HepG2 (cell line): ENCODE measurements around the gene IKZF3. TPM values are rescaled to one million over a fixed set of nuclear protein-coding genes. Genes with fewer than 3 reads are reported as not detected.
A peak's percentile ranks its signal among the peaks of the same experiment; 100 is the strongest.

Experiments
- CC2D1A ChIP-seq: sonication (generic); formaldehyde crosslinking; IDR thresholded peaks from 2 replicates; pipeline ENCODE4 v1.8.1; 2023; ENCODE audit warnings: mild to moderate bottlenecking, missing genetic modification reagents
- CENPX ChIP-seq: sonication (generic); formaldehyde crosslinking; IDR thresholded peaks from 2 replicates; pipeline ENCODE4 v1.9.0; 2021; ENCODE audit warnings: mild to moderate bottlenecking, missing genetic modification reagents, moderate library complexity
- DNMT3B ChIP-seq: conservative IDR thresholded peaks from 2 replicates; pipeline ENCODE4 v1.6.1; 2016; ENCODE audit warnings: missing biosample characterization, control low read depth
- HOMEZ ChIP-seq: IDR thresholded peaks from 2 replicates; pipeline ENCODE4 v1.6.1; 2016; ENCODE audit warnings: low read depth
- ISL2 ChIP-seq: sonication (generic); formaldehyde crosslinking; IDR thresholded peaks from 2 replicates; pipeline ENCODE4 v1.5.0; 2020; ENCODE audit warnings: missing genetic modification reagents
- MEIS1 ChIP-seq: sonication (generic); formaldehyde crosslinking; IDR thresholded peaks from 2 replicates; pipeline ENCODE4 v1.9.0; 2021; ENCODE audit warnings: mild to moderate bottlenecking, missing genetic modification reagents, moderate library complexity, borderline replicate concordance
- NONO ChIP-seq, 2 experiments: fragments of 450-650 bp in 1 of 2; sonication (generic) in 1 of 2; formaldehyde crosslinking in 1 of 2; IDR thresholded peaks in 1 of 2; conservative IDR thresholded peaks in 1 of 2; 2 replicates each; pipeline versions ENCODE4 v1.6.1 to v1.8.0; 2017 to 2022; ENCODE audit warnings: mild to moderate bottlenecking in 1 of 2, missing genetic modification reagents in 1 of 2, moderate library complexity in 1 of 2
- PLSCR1 ChIP-seq: sonication (generic); formaldehyde crosslinking; IDR thresholded peaks from 2 replicates; pipeline ENCODE4 v1.5.0; 2020; ENCODE audit warnings: missing genetic modification reagents, mild to moderate bottlenecking, borderline replicate concordance
- RFX1 ChIP-seq: fragments of 450-650 bp; IDR thresholded peaks from 2 replicates; pipeline ENCODE4 v1.6.1; 2017
- SKI ChIP-seq: fragments of 450-650 bp; IDR thresholded peaks from one replicate; pipeline ENCODE4 v1.6.1; 2018; ENCODE audit warnings: mild to moderate bottlenecking; ENCODE audit not compliant: partially characterized antibody
- SMAD3 ChIP-seq: sonication (generic); formaldehyde crosslinking; IDR thresholded peaks from 2 replicates; pipeline ENCODE4 v1.4.0; 2020; ENCODE audit warnings: missing genetic modification reagents
- SNAPC2 ChIP-seq: sonication (generic); formaldehyde crosslinking; IDR thresholded peaks from 2 replicates; pipeline ENCODE4 v1.8.1; 2022; ENCODE audit warnings: mild to moderate bottlenecking, missing genetic modification reagents
- TCF7L2 ChIP-seq: IDR thresholded peaks from 2 replicates; pipeline ENCODE4 v1.6.1; 2011; ENCODE audit warnings: mild to moderate bottlenecking, low read depth, low read length, moderate library complexity
- TMF1 ChIP-seq: sonication (generic); formaldehyde crosslinking; IDR thresholded peaks from 2 replicates; pipeline ENCODE4 v1.8.1; 2022; ENCODE audit warnings: low read depth, missing genetic modification reagents
- ZBTB14 ChIP-seq: sonication (generic); formaldehyde crosslinking; IDR thresholded peaks from 2 replicates; pipeline ENCODE4 v1.4.0; 2020; ENCODE audit warnings: missing genetic modification reagents
- ZBTB7B ChIP-seq: sonication (generic); formaldehyde crosslinking; IDR thresholded peaks from 2 replicates; pipeline ENCODE4 v1.4.0; 2020; ENCODE audit warnings: missing genetic modification reagents
- ZNF609 ChIP-seq: sonication (generic); formaldehyde crosslinking; IDR thresholded peaks from 2 replicates; pipeline ENCODE4 v1.4.0; 2020; ENCODE audit warnings: mild to moderate bottlenecking, missing genetic modification reagents, borderline replicate concordance
- ZNF616 ChIP-seq: sonication (generic); formaldehyde crosslinking; IDR thresholded peaks from 2 replicates; pipeline ENCODE4 v1.5.0; 2020; ENCODE audit warnings: low read depth, mild to moderate bottlenecking, missing genetic modification reagents
- ZSCAN5A ChIP-seq: sonication (generic); formaldehyde crosslinking; IDR thresholded peaks from 2 replicates; pipeline ENCODE4 v1.8.0; 2022; ENCODE audit warnings: mild to moderate bottlenecking, missing genetic modification reagents, borderline replicate concordance
- polyA plus RNA-seq, 8 experiments: library from polyadenylated mRNA; depleted of rRNA in 3 of 8; stranded (reverse) in 7 of 8; unstranded in 1 of 8; fragments of >200 nt; fragmentation: Illumina TruSeq in 4 of 8; extraction: Trizol in 4 of 8; gene quantifications; 2 replicates each; pipeline versions ENCODE4 v1.2.1 to v1.2.3, GENCODE V29; 2011 to 2016; ENCODE audit warnings: low read depth in 4 of 8, missing spikeins in 1 of 8, mixed read lengths in 1 of 8; ENCODE audit not compliant: insufficient read depth in 1 of 8
- total RNA-seq, 5 experiments: library from RNA; depleted of rRNA; stranded (reverse); fragments of >200 nt; fragmentation: Illumina TruSeq; extraction: Trizol; gene quantifications; 2 replicates each; pipeline ENCODE4 v1.2.3, GENCODE V29; 2016; ENCODE audit warnings: low read depth in 1 of 5

Gene IKZF3
- total and polyA plus RNA-seq, 2 of the 13 experiments (the other 11 are each of a cell fraction or from before 2014, with no cell fraction given): not detected

GRCh38 chr17:39737760-39738567, 126.1 kb downstream of the IKZF3 start, which contains the start of gene GRB7 (continued):
- TF ChIP-seq CENPX: no peak
- TF ChIP-seq TCF7L2: no peak
- peak; percentile 14; the same call in 1 of the 2 replicates for TF ChIP-seq ZBTB7B (CRISPR knock-in tag)
- no peak; the same call in 1 of the 2 replicates for TF ChIP-seq HOMEZ
- TF ChIP-seq DNMT3B: no peak
- 0 out of 2 replicates have a peak, but pooled peaks have one; percentile 41 for TF ChIP-seq MEIS1 (CRISPR knock-in tag)
- no peak for TF ChIP-seq PLSCR1 (CRISPR knock-in tag)
- no peak for TF ChIP-seq RFX1
- no peak; the same call in 1 of the 2 replicates for TF ChIP-seq TMF1 (CRISPR knock-in tag)
- peak; percentile 58; the same call in 1 of the 2 replicates for TF ChIP-seq ZNF609 (CRISPR knock-in tag)
- 0 out of 2 replicates have a peak, but pooled peaks have one; percentile 62 for TF ChIP-seq ZSCAN5A
- TF ChIP-seq SNAPC2: no peak
- 0 out of 2 replicates have a peak, but pooled peaks have one; percentile 38 for TF ChIP-seq ISL2 (CRISPR knock-in tag)
- TF ChIP-seq CC2D1A (CRISPR knock-in tag): no peak
- TF ChIP-seq SMAD3: 0 out of 2 replicates have a peak, but pooled peaks have one; percentile 45
- no peak for TF ChIP-seq ZBTB14 (CRISPR knock-in tag)
- TF ChIP-seq SKI: peak; percentile 35
- no peak for TF ChIP-seq NONO (IDR thresholded peaks at IDR 0.05)
- peak; percentile 59; the same call in 1 of the 2 replicates for TF ChIP-seq NONO (CRISPR knock-in tag; conservative IDR thresholded peaks at IDR 0.05)
- no peak for TF ChIP-seq ZNF616 (CRISPR knock-in tag)
